Stimulated activated naive CD4-positive, alpha-beta T cell (primary cell): ENCODE measurements around the gene FN3KRP.
A peak's percentile ranks its signal among the peaks of the same experiment; 100 is the strongest.

Source experiments
- DNase-seq, 6 experiments: peaks; one replicate each; lab custom pipeline; 2025; lab: John Stamatoyannopoulos, UW

The FN3KRP gene

DNA sequence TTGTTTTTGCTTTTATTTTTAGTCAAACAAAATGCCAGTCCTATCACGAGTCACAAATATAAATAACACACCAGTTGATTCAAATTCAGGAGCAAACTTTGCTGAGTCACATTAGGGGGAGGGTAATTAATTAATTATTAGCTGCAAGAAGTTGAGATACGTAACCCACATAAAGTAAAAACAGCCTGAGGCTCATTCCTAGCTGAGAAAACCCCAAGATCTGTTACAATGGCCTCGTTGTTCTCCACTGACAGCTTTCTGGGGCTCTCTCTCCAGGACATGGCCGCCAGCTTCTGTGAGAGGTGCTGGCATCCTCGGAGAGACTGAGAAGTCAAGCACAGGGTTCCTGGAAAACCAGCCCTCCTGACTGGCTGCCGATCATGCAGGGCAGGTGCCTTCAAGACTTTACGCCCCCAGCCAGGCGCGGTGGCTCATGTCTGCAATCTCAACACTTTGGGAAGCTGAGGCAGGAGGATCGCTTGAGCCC is 29.1 kb upstream of the FN3KRP start:
- no peak for DNase-seq

DNA sequence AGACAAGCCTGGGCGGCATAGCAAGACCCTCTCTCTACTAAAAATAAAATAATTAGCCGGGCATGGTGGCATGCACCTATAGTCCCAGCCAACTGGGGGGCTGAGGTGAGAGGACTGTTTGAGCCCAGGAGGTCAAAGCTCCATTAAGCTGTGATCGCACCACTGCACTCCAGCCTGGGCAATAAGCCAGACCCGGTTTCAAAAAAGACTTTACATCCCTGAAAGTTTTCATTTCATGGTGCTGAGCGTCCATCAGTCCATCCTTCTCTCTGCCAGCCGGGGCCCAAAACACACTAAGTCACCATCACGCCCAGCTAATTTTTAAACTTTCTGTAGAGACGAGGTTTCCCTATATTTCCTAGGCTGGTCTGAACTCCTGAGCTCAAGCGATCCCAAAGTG is 28.6 kb upstream of the FN3KRP start:
- no peak for DNase-seq

DNA sequence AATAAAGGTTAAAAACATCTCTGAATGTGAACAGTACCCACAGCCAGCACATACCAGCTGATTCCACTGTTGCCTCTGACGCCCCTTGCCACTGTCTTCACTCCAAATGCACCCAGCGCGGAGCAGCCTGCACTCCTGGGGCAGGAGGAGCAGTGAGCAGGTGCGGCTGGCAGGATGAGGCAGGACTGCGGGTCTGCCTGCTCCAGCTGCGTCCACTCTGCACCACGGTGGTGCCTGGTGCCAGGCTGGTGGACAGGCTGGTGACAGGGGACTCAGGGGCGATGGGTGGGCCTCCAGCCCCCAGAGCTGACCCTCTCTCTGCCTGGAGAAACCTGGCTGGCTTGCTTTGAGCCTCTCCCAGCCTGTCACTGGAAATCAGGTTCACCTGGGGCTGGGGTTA is 27.4 kb upstream of the FN3KRP start:
- DNase-seq, result no peak

DNA sequence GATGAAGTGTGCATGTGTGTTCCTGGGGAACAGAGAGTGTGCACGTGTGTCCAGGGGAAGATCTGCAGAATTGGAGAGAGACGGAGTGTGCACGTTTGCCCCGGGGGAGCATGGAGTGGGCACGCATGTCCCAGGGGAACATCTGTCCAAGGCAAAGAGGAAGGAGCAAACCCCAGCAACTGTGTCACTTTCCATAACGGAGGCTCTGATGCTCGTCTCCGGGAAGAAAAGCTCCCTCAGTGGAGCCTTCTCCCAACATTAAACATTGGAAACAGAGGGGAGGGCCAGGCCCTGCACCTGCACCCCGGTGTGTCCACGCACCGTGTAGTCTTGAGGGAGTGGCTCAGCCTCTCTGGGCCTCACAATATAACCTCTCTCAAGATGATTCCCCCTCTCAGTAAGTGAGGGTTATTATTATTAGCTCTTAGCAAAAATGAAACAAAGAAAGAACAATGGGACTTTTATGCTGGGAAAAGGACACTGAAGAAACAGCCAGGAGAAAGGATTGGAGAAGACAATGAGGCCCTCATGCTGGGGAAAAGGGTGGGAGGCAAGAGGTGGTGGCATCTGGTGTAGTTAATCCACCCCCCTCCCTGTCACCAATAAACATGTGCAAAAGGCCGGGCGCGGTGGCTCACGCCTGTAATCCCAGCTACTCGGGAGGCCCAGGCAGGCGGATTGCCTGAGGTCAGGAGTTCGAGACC is 25.6 kb upstream of the FN3KRP start:
- no peak for DNase-seq

DNA sequence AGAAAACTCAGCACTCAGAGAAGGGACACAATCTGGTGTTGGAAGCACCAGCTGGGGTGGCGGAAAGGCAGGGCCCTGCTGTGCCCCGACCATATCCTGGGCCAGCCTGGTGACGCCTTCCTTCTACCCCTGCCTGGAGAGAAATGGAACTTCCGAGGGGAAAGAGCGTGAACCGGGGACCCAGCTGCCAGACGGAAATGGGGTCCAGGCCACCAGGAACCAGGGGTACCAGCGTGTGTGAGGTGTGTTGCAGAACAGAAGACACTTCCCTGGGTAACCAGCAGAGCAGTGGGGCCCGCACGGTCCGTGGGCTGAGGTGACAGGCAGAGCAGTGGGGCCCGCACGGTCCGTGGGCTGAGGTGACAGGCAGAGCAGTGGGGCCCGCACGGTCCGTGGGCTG is 24.8 kb upstream of the FN3KRP start:
- no peak for DNase-seq

DNA sequence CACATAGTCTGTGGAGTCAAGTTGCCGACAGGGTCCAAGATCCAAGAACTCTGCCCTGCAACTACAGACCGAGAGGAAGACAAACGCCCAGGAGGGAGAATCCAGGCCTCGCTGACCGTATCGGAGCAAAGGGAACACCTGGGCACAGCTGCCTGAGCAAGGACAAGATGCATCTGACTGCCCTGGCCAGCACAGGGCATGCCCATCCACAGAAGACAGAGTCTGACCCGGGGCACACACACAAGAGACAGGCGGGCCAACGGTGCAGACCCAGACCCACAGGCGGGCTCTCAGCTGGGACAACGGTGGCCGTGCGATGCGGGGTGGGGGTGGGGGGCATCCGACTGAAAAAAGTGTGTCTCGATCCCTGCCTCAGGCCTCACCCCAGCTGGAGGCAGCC is 24.2 kb upstream of the FN3KRP start:
- DNase-seq, result no peak

DNA sequence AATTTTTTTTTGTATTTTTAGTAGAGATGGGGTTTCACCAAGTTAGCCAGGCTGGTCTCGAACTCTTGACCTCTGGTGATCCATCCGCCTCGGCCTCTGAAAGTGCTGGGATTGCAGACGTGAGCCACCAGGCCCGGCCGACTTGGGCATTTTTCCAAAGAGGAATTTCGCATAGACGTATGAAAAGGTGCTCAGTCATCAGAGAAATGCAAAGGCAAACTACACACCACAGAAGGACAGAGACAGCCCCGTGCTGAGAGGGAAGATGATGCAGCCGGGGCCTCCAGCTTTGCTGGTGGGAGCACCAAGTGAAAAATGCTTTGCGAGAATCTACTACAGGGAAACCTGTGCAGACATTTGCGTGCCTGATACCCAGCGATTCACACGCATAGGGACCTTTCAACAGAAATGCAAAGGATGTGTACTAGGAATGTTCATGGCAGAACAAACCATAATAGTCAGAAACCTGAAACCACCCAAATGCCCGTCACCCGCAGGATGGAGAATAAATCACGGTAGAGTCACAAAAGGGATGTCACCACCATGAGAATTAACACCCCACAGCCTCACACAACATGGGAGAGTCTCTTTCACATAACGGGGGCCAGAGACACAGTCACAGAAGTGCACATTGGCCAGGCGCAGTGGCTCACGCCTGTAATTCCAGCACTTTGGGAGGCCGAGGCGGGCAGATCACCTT is 23.2 kb upstream of the FN3KRP start:
- DNase-seq, result no peak

DNA sequence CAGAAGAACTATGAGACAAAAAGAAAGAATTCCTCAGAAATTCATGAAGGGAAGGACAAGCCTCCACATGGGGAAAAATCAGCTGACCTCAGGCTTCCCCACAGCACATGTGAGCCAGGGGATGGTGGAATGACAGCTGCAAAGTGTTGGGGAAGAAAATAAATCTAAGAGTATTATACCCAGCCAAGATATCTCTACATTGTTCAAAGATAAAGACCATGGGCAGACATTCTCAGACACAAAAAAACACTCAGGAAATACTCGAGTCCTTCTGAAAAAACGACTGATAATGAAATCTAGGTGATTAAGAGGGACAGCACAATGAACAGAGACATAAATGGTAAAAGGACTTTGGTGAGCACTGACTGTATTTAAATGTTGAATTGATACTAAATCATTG is 21.9 kb upstream of the FN3KRP start:
- DNase-seq, result no peak

DNA sequence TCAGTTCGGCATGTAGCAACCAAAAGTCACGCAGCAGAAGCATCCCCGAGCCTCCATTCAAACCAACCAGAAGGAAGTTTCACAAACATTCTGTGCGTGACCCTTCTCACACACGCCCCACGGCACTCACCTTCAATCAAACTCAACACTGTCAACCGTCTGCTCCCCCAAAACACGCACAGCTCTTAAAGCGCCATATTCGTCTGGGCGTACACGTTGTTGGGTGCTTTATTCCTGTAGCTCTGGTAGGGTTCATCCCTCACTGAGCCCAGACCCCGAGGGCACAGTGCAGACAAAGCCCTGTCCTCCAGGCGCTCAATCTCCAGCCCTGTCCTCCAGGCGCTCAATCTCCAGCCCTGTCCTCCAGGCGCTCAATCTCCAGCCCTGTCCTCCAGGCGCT is 20.2 kb upstream of the FN3KRP start:
- no peak for DNase-seq

DNA sequence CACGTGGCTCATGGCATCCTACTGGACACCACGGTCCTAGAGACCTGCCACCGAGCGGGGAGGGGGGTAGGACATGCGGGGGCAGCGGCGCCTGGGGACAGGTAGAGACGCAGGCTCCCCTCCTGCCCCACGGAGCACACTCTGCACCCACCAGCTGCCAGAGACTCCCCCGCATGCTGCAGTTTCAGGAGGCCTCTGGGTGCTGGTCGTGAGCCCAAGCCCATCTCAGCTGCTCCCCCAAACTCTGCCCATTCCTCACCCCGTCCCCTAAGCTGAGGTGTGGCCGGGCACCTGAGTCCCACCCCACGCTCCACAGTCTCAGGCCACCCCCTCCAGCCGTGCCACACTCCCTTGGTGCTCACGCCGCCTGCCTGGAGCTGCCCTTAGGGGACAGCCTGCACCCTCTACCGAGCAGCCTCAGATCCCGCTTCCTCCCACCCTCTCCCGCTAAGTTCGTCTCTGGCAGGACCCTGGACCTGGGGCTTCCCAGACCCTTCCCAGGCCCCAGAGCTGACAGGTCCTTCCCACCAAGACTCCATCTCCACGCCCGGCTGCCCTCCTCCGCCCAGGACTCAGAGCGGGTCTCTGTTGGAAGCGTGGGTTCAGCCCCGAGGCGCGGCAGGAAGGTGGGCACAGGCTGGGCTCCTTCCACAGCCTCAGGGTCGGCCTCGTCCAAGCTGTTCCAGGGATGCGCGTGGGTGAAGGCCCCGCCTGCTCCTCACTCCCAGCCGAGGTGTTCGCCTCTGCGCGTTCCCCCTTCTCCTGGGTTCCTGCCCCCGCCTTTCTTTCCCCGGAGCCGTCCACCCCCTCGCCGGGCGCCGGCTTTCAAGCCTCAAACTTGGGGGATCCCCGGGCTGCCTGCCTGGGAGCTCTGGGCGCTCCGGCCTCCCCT is 19.3 kb upstream of the FN3KRP start:
- DNase-seq, result peak in 2 of 6 experiments; percentile 15 to 18

DNA sequence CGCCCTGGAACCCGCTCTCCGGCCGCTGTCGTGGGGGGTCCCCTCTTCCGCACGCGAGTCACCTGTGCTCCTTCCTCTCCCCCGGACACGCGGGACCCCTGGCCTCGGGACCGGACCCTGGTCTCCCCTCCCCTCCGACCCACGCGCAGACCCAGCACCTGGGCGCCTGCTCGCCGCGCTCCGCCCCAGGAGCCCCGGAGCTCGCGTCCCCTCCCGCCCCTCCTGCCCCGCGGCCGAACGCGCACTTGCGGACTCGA is 18.8 kb upstream of the FN3KRP start:
- no peak for DNase-seq

DNA sequence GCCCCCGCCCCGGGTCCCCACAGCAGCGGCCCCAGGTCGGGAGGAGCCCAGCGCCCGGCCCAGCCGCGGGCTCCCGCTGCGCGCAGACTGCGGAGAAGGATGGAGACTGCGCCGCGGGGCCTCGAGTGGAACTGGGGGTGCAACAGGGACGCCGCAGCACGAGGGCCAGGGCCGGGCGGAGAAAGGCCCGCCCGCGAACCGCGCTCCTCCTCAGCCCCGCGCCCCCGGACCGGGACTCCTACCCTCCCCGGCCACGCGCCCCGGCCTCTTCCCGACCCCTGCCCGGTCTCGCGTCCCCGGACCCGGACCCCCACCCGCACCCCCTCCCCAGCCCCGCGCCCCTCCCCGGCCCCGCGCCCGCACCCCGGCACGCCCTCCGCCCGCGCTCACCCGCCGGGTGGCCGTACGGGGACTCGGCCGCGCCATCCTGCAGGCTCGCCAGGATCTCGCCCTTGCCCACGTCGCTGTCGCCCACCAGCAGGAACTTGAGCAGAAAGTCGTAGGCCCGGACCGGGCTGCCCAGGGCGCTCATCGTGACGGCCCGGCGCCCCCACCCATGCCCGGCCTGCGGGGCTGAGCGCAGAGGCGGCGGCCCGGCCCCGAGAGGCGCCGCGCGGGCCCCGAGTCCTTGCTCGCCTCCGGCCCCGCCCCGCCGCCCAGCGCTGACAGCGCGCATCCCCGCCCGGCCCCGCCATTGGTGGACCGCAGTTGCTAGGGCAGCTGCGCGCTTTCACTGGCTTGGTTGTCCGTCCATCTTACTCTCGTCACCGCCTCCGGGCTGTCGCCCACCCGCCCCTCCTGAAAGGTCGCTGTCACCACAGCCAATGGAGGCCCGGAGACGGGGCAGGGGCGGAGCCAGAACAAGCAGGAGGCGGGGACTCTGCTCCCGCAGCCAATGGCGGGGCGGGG is 18.2 kb upstream of the FN3KRP start, which contains the start of gene RAB40B:
Gene RAB40B (minus strand): TSS at position 634 of the 909 bp plus-strand sequence. CDS start 102 bp downstream, at position 532.
- DNase-seq, result peak; percentile 98 to 99 (median 98)

DNA sequence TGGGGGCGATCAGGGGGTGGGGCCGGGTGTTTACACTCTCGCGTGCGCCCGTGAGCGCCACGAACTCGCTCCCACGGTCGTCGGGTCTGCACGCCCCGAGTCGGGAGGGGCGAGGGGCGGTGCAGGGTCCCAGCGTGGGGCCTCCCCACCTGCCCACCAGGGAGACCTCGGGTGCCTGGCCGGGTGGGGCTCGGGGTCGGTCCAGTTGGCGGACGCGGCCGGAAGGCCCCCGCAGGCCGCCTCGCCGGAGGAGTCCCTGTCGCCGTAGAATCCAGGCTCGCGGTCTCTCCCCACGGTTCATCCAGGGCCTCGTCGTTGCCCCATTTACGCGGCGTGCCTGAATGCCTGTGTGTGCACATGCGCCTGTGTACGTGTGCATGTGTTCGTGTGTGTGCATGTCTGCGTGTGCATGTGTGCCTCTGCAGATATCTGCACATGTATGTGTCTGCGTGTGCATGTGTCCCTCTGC is 17.5 kb upstream of the FN3KRP start:
- no peak for DNase-seq

DNA sequence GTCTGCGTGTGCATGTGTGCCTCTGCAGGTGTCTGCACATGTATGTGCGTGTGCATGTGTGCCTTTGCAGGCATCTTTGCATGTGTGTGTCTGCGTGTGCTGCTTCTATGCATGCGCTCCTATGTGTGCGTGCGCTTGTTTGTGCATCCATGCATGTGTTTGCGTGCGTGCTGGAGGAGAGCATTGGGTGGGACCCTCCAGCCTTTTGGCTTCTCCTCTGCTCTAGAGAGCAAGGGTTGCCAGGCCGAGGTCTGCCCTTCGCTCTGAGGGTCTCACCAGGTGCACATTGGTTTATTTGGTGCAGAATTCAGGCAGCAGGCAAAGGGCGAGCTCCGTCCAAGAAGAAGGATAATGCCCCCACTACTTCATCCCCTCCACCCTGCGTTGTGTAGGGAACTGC is 17.0 kb upstream of the FN3KRP start:
- no peak for DNase-seq

DNA sequence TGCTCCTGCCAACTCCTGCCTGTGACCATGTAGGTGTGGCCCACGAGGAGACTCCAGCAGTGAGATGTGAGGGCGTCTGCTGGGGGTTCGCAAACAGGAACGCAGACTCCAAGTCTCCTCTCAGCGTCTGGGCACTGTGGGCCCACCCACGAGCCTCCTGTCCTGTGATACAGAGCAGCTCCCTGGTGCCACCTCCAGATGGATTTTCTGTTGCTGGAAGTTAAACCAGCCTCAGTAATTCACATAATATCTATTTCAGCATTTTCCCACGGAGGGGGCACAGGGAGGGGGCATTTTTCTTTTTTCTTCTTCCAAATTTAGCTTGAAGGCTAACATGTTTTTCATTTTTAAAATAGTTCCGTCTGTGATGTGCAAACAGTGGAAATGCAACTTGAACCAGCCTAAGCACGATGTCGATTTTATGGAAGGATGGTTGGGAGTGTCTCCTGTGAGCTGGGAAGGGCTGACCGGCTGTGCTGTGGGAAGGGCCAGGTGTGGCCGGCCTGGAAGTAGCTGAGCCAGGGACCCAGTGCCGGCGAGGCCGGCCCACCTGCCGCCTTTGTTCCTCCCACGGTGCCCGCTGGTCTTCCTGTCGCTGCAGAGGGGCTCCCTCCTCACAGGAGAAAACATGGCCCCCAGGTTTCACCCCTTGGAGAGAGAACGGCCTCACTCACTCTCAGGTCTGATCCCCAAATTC is 14.1 kb upstream of the FN3KRP start:
- DNase-seq, result no peak

DNA sequence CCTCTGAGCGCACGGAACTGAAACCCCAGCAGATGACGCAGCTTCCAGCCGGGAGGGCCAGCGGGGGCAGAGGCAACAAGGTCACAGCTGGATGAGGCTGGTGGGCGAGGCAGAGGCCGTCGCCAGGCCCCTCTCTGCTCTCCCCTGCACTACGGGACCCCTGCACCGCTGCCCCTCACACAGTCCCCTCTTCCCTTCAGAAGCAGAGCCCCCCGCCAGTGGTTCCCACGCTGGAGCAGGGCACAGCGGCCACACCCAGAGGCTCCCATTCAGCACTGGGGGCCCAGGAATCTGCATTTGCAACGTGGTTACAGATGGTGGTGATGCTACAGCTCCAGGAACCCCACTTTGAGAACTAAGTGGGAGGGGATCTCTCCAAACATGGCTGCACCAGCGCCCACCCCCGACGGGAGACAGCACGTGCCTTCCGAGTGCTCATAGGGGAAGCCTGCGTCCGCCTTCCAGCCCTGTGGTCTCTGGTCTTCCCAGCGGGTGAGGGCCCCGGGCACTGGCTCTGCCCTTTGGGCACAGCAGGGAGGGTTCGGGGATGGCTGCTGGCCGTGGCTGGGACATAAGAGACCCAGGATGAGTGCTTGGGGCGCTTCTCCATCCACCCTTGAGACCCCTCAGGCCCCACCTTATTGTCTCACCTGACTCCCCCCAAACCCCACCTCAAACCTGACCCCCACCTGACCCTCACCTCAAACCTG is 13.3 kb upstream of the FN3KRP start:
- DNase-seq, result no peak

DNA sequence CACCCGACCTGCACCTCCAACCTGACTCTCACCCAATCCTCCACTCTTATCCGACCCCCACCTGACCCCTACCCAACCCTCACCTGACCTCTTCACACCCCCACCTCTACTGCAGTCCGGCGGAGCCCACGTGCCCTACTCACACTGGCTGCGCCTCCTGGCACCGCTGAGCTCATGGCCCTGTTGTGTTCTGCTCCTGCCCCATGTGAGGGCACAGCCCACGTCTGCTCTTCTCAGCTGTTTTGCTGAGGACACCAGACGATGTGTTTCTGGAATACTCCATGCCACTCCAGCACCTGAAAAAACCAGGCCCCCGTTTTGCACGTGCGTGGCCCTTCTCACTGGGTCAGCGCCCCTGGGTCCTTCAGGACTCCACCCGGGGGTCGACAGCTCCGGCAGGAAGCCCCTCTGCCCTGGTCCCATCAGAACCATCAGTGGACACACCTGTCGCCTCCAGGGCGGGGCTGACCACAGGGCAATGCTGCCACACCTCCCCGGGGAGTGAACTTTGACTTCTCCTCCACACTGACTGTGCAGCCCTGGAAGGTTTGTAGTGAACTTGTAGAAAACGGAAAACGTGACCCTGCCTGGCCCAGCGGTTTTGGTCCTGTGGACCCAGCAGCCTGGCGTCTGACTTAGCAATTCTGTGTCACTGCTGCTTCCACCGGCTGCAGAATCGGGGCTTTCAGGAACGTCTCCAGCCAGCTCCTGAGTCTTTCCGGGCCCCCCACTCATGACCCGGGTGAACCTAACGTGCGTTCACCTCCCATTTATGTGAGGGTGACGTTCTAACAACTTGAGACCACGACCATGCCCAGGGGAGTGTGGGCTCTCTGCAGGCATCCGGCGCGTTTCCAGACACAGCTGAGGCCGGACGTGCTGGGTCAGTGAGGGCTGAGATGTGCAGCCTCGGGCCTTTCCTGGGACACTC is 12.3 kb upstream of the FN3KRP start:
- DNase-seq, result no peak

DNA sequence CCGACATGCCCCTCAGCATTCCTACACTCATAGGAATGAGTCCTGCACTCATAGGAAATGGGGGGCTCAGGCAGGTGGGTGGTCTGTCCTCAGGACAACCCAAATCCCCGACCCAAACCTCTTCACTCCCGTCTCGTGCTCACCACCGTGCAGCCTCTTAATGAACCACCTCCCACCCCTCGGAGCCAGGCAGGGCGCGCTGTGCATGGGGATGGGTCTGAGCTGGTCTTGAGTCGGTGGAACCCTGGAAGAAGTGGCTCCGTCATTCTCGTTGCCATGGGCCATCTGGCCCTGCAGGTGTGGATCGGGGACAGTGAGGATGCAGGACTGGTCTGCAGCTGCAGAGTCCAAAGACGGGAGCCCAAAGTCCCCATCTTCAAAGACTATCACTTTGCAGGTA is 11.6 kb upstream of the FN3KRP start:
- DNase-seq, result no peak

DNA sequence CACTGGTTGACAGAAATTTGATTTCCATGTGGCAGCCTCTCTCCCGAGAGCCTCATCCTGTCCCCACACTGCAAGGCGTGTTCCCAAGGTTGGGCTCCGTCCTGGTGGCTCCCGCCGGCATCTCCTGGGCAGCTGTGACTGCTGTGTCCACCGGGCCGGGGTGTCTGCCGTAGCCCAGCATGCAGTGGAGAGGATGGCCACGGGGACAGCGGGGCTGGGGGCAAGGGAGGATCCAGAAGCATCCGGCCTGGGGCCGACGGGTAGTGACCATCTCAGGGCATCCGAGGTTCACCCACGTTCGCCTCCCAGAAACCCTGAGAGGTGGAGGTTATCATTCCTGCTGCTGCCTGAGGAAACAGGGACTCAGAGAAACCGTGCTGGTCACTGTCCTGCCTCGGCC is 10.8 kb upstream of the FN3KRP start:
- no peak for DNase-seq
